ENCODE data around the gene HSP90AB1. TPM values are rescaled to one million over a fixed set of nuclear protein-coding genes. Genes with fewer than 3 reads are reported as not detected.

Gene HSP90AB1
- total RNA-seq, 1 donor from 2014 or later: 914 TPM

- no peak overlapping the region for H3K4me3 Mint-ChIP-seq (ENCODE audit: unreplicated experiment)
- peaks cover 5% of the 10 kb centered on the region for H3K36me3 Mint-ChIP-seq (ENCODE audit: low read depth, unreplicated experiment)
- Histone ChIP-seq H3K9me3 (ENCODE audit: insufficient read depth, low read depth, low read length) (no peaks in the 10 kb centered on the region), H3K9ac (ENCODE audit: low read length) (no peak overlapping the region), H2AFZ (ENCODE audit: low read depth, low read length) (no peak overlapping the region), H4K20me1 (ENCODE audit: insufficient read depth, low read length) (no peaks in the 10 kb centered on the region), H3K36me3 (ENCODE audit: insufficient read depth, low read length) (no peaks in the 10 kb centered on the region), H3K27ac (ENCODE audit: low read depth, low read length) (no peak overlapping the region), H3K27me3 (ENCODE audit: insufficient read depth, low read length) (no peaks in the 10 kb centered on the region), H3K4me3 (ENCODE audit: insufficient read depth, low read depth, low read length) (no peak overlapping the region), H3K79me2 (ENCODE audit: insufficient read depth, low read length) (no peaks in the 10 kb centered on the region), H3K4me2 (ENCODE audit: low read length) (no peak overlapping the region), H3K4me1 (ENCODE audit: insufficient read depth, low read length) (peaks cover 30% of the 10 kb centered on the region)
- H3K27ac Mint-ChIP-seq (ENCODE audit: unreplicated experiment): no peak overlapping the region
- TF ChIP-seq CTCF (IDR thresholded peaks at IDR 0.05; ENCODE audit: insufficient read depth, low read depth, low read length) (no peak), EZH2 (IDR thresholded peaks at IDR 0.05; ENCODE audit: insufficient read depth, low read length) (no peak)
- peaks cover 33% of the 10 kb centered on the region for H3K4me1 Mint-ChIP-seq (ENCODE audit: low read depth, unreplicated experiment)
- FAIRE-seq (no peak), DNase-seq (ENCODE audit: low read depth) (no peak)
- H3K9me3 Mint-ChIP-seq (ENCODE audit: unreplicated experiment): no peaks in the 10 kb centered on the region
- H3K27me3 Mint-ChIP-seq (ENCODE audit: low read depth, unreplicated experiment): peaks cover 18% of the 10 kb centered on the region
Observed at GRCh38 chr6:44232676-44233566, 14.0 kb upstream of the HSP90AB1 start.

- no peak overlapping the region for H3K4me3 Mint-ChIP-seq (ENCODE audit: unreplicated experiment)
- Histone ChIP-seq H3K79me2 (ENCODE audit: insufficient read depth, low read length) (no peaks in the 10 kb centered on the region), H3K4me1 (ENCODE audit: insufficient read depth, low read length) (peaks cover 35% of the 10 kb centered on the region), H4K20me1 (ENCODE audit: insufficient read depth, low read length) (no peaks in the 10 kb centered on the region), H3K4me3 (ENCODE audit: insufficient read depth, low read depth, low read length) (no peak overlapping the region), H3K9me3 (ENCODE audit: insufficient read depth, low read depth, low read length) (no peaks in the 10 kb centered on the region), H3K27ac (ENCODE audit: low read depth, low read length) (no peak overlapping the region), H3K27me3 (ENCODE audit: insufficient read depth, low read length) (no peaks in the 10 kb centered on the region), H3K9ac (ENCODE audit: low read length) (no peak overlapping the region), H3K36me3 (ENCODE audit: insufficient read depth, low read length) (no peaks in the 10 kb centered on the region), H3K4me2 (ENCODE audit: low read length) (no peak overlapping the region), H2AFZ (ENCODE audit: low read depth, low read length) (no peak overlapping the region)
- TF ChIP-seq EZH2 (IDR thresholded peaks at IDR 0.05; ENCODE audit: insufficient read depth, low read length): no peak
- TF ChIP-seq CTCF (IDR thresholded peaks at IDR 0.05; ENCODE audit: insufficient read depth, low read depth, low read length): no peak
- H3K27me3 Mint-ChIP-seq (ENCODE audit: low read depth, unreplicated experiment): peaks cover 18% of the 10 kb centered on the region
- FAIRE-seq (no peak), DNase-seq (ENCODE audit: low read depth) (no peak)
- H3K27ac Mint-ChIP-seq (ENCODE audit: unreplicated experiment): peak overlapping the region; percentile 75
- peaks cover 5% of the 10 kb centered on the region for H3K36me3 Mint-ChIP-seq (ENCODE audit: low read depth, unreplicated experiment)
- H3K9me3 Mint-ChIP-seq (ENCODE audit: unreplicated experiment): no peaks in the 10 kb centered on the region
- H3K4me1 Mint-ChIP-seq (ENCODE audit: low read depth, unreplicated experiment): peaks cover 33% of the 10 kb centered on the region
Observed at GRCh38 chr6:44233567-44234100, 13.3 kb upstream of the HSP90AB1 start.

Data from astrocyte (in vitro differentiated cells and primary cell).